Lung (tissue), 12 donors: ENCODE measurements around the gene NANOS2. TPM values are rescaled to one million over a fixed set of nuclear protein-coding genes. Genes with fewer than 3 reads are reported as not detected.

Experiments used
- ATAC-seq: fragments of 200-7000 bp; cut with Tn5 transposase; one replicate; pipeline ENCODE4 v1.9.1; 2020; ENCODE audit warnings: moderate number of reproducible peaks; ENCODE audit not compliant: insufficient read depth, low FRiP score
- DNase-seq, 3 donors: peaks; one replicate each; pipeline ENCODE4 v3.0.0-alpha.2; 2013 to 2017
- H3K27ac ChIP-seq, 2 donors: one replicate each; pipeline ENCODE4 v1.5.1; 2013; ENCODE audit warnings: mild to moderate bottlenecking in 2 of 2, moderate library complexity in 2 of 2, control low read depth in 1 of 2, inconsistent platforms in 1 of 2, low read depth in 1 of 2, low read length in 1 of 2
- H3K27me3 ChIP-seq, 3 donors: one replicate each; pipeline ENCODE4 v1.5.1; 2013; ENCODE audit warnings: low read length in 2 of 3; ENCODE audit not compliant: control insufficient read depth in 3 of 3, insufficient read depth in 3 of 3
- H3K36me3 ChIP-seq, 4 donors: one replicate each; pipeline ENCODE4 v1.5.1; 2013; ENCODE audit warnings: low read length in 4 of 4, mild to moderate bottlenecking in 1 of 4, moderate library complexity in 1 of 4; ENCODE audit not compliant: control insufficient read depth in 4 of 4, insufficient read depth in 4 of 4
- H3K4me1 ChIP-seq, 5 donors: one replicate each; pipeline ENCODE4 v1.5.1; 2013; ENCODE audit warnings: low read length in 5 of 5, mild to moderate bottlenecking in 2 of 5, moderate library complexity in 1 of 5; ENCODE audit not compliant: control insufficient read depth in 5 of 5, insufficient read depth in 5 of 5
- H3K4me3 ChIP-seq: one replicate; pipeline ENCODE4 v1.5.1; 2013; ENCODE audit warnings: mild to moderate bottlenecking, control low read depth, moderate library complexity
- H3K9ac ChIP-seq, 2 donors: one replicate each; pipeline ENCODE4 v1.5.1; 2013; ENCODE audit warnings: low read length in 2 of 2, control low read depth in 1 of 2; ENCODE audit not compliant: insufficient read depth in 1 of 2
- H3K9me3 ChIP-seq, 4 donors: one replicate each; pipeline ENCODE4 v1.5.1; 2013; ENCODE audit warnings: low read length in 3 of 4, mild to moderate bottlenecking in 1 of 4, moderate library complexity in 1 of 4; ENCODE audit not compliant: control insufficient read depth in 4 of 4, insufficient read depth in 3 of 4
- CTCF ChIP-seq: IDR thresholded peaks from 2 replicates; pipeline ENCODE4 v1.5.1; 2012; ENCODE audit warnings: mild to moderate bottlenecking; ENCODE audit errors: control extremely low read depth, extremely low read depth
- WGBS, 2 donors: extraction: QIAGEN DNeasy Blood & Tissue Kit; methylation state at CpG; one replicate each; pipeline ENCODE4 v1.1.7; 2013; 5-methylcytosine and 5-hydroxymethylcytosine counted together
- polyA plus RNA-seq, 2 donors: library from polyadenylated mRNA; stranded (reverse); fragments of 200-250 nt; gene quantifications; one replicate each; pipeline ENCODE4 v1.2.1, GENCODE V29; 2013
- total RNA-seq, 2 donors: library from RNA; depleted of rRNA in 1 of 2; stranded (reverse); fragments of >200 nt in 1 of 2; gene quantifications; one replicate each; pipeline ENCODE4 v1.2.1, GENCODE V29; 2014 to 2021
- donor health status: control.
- donor health status: control.
- donor health status: Bipolar disorder and iron deficiency.
- donor health status: healthy.
- donor health status: DM: yes; HTN: yes; CAD: no.

Gene NANOS2
- total and polyA plus RNA-seq, 4 donors: not detected

- Histone ChIP-seq H3K27ac (peak overlapping the region in 1 of 2 donors; percentile 42), H3K27me3 (no peaks in the 10 kb centered on the region), H3K36me3 (no peaks in the 10 kb centered on the region), H3K4me3 (peak overlapping the region; percentile 13), H3K4me1 (peaks cover 0 to 17% (median 3%) of the 10 kb centered on the region in 5 donors), H3K9me3 (no peaks in the 10 kb centered on the region), H3K9ac (peak overlapping the region in 1 of 2 donors; percentile 32)
- no peak for ATAC-seq
- DNase-seq: peak; percentile 67 to 80 (median 73)
- TF ChIP-seq CTCF: no peak
- WGBS, 2 donors: 2 to 7% methylated on average over 41 of the region's 41 CpGs
These were observed 38.0 kb downstream of the NANOS2 start for GRCh38 chr19:45876411-45877197.

- H3K4me1 ChIP-seq: peaks cover 0 to 17% (median 3%) of the 10 kb centered on the region in 5 donors
- no peaks in the 10 kb centered on the region for H3K27me3 ChIP-seq
- WGBS, 2 donors: 48% methylated on average over 4 of the region's 4 CpGs
- H3K27ac ChIP-seq: no peak overlapping the region
- ATAC-seq (no peak), DNase-seq (no peak)
- no peak for TF ChIP-seq CTCF
- no peaks in the 10 kb centered on the region for H3K36me3 ChIP-seq
- H3K9ac ChIP-seq: peak overlapping the region in 1 of 2 donors; percentile 26
- no peaks in the 10 kb centered on the region for H3K9me3 ChIP-seq
- H3K4me3 ChIP-seq: no peak overlapping the region
These were observed 38.5 kb downstream of the NANOS2 start for GRCh38 chr19:45876161-45876410.

GRCh38 chr19:45874620-45874966, 40.0 kb downstream of the NANOS2 start:
- Histone ChIP-seq H3K9ac (no peak overlapping the region), H3K4me1 (peaks cover 0 to 17% (median 3%) of the 10 kb centered on the region in 5 donors), H3K36me3 (no peaks in the 10 kb centered on the region), H3K27ac (no peak overlapping the region), H3K27me3 (no peaks in the 10 kb centered on the region), H3K9me3 (no peaks in the 10 kb centered on the region), H3K4me3 (no peak overlapping the region)
- WGBS, 2 donors: 88 to 91% methylated on average over 7 of the region's 7 CpGs
- ATAC-seq: no peak
- no peak for TF ChIP-seq CTCF
- DNase-seq: no peak

GRCh38 chr19:45873219-45873772, 41.3 kb downstream of the NANOS2 start:
- 87 to 94% methylated on average over 7 of the region's 7 CpGs for WGBS, 2 donors
- no peaks in the 10 kb centered on the region for H3K36me3 ChIP-seq
- no peak overlapping the region for H3K9ac ChIP-seq
- no peak overlapping the region for H3K4me3 ChIP-seq
- TF ChIP-seq CTCF: no peak
- no peaks in the 10 kb centered on the region for H3K9me3 ChIP-seq
- no peaks in the 10 kb centered on the region for H3K27me3 ChIP-seq
- H3K27ac ChIP-seq: no peak overlapping the region
- no peak for ATAC-seq
- peaks cover 0 to 17% (median 0%) of the 10 kb centered on the region in 5 donors for H3K4me1 ChIP-seq
- DNase-seq: no peak
